ENCODE measurements around the gene DNAH1. TPM values are rescaled to one million over a fixed set of nuclear protein-coding genes. Genes with fewer than 3 reads are reported as not detected.

DNAH1 gene
- total RNA-seq, 1 experiment from 2014 or later, result 5.5 TPM

GRCh38 chr3:52372822-52373504 is 56.8 kb downstream of the DNAH1 start:
- no peak for ATAC-seq
- CTCF ChIA-PET, result no interaction called here
- intact Hi-C loops (cut with micrococcal nuclease), result no loop called here
- Histone ChIP-seq H3K4me1 (ENCODE audit: control insufficient read depth in 1 of 2, insufficient read depth in 2 of 2, low read length in 2 of 2) (no peaks in the 10 kb centered on the region), H3K4me2 (ENCODE audit: low read length) (no peak overlapping the region), H3K27me3 (ENCODE audit: insufficient read depth, low read length) (no peaks in the 10 kb centered on the region), H3K36me3 (ENCODE audit: control insufficient read depth in 1 of 2, insufficient read depth in 2 of 2, low read length in 2 of 2) (no peaks in the 10 kb centered on the region), H3K4me3 (replicated peaks in 1 of 2; ENCODE audit: low read depth in 1 of 2, low read length in 2 of 2) (no peak overlapping the region), H3K9me2 (ENCODE audit: insufficient read depth) (no peaks in the 10 kb centered on the region), H3K9me3 (ENCODE audit: control insufficient read depth in 1 of 2, insufficient read depth in 1 of 2, low read depth in 1 of 2, low read length in 2 of 2) (no peaks in the 10 kb centered on the region), H3K9ac (ENCODE audit: low read length) (no peak overlapping the region), H3K27ac (ENCODE audit: low read depth, low read length) (no peak overlapping the region), H4K20me1 (ENCODE audit: insufficient read depth) (no peaks in the 10 kb centered on the region), H2AFZ (ENCODE audit: low read depth, low read length, poor library complexity, severe bottlenecking) (no peak overlapping the region), H3K79me2 (ENCODE audit: insufficient read depth, low read length) (no peaks in the 10 kb centered on the region)
- DNase-seq (ENCODE audit: low read depth, low spot score), result no peak
- no TSS peak for BruUV-seq (replicated peaks)
- RAD21 ChIA-PET (ENCODE audit: low non-redundant PET in 1 of 2, low total read pairs in 2 of 2, uncharacterized antibody in 2 of 2, unreplicated experiment in 2 of 2), result no interaction called here
- POLR2A ChIA-PET, result no interaction called here
- TF ChIP-seq ZFX (IDR thresholded peaks at IDR 0.05), result no peak
- no peak for TF ChIP-seq YY1 (IDR thresholded peaks at IDR 0.05; ENCODE audit: extremely low read depth, insufficient replicate concordance, low read depth, low read length)
- TF ChIP-seq ZNF274 (IDR thresholded peaks at IDR 0.05; ENCODE audit: low read depth, low read length), result no peak
- TF ChIP-seq TCF7L2 (IDR thresholded peaks at IDR 0.05; ENCODE audit: borderline replicate concordance, extremely low read depth, insufficient read depth, insufficient read length), result no peak
- no peak for TF ChIP-seq FOSL1 (IDR thresholded peaks at IDR 0.05; ENCODE audit: low read depth)
- TF ChIP-seq CBX3 (IDR thresholded peaks at IDR 0.05; ENCODE audit: low read depth), result no peak
- no peak for TF ChIP-seq ELF1 (IDR thresholded peaks at IDR 0.05; ENCODE audit: borderline replicate concordance, low read depth)

GRCh38 chr3:52373676-52374075 is 57.6 kb downstream of the DNAH1 start:
- H3K9ac ChIP-seq (ENCODE audit: low read length), result no peak overlapping the region
- TF ChIP-seq FOSL1 (IDR thresholded peaks at IDR 0.05; ENCODE audit: low read depth), result no peak
- TF ChIP-seq EZH2phosphoT487 (IDR thresholded peaks at IDR 0.05; ENCODE audit: borderline replicate concordance), result no peak
- no peak for TF ChIP-seq CTCF (IDR thresholded peaks at IDR 0.05 in 2 of 3, conservative IDR thresholded peaks at IDR 0.05 in 1 of 3; ENCODE audit: borderline replicate concordance in 1 of 3, insufficient read depth in 1 of 3, low read depth in 2 of 3, low read length in 2 of 3)
- no peak for TF ChIP-seq ELF1 (IDR thresholded peaks at IDR 0.05; ENCODE audit: borderline replicate concordance, low read depth)
- TF ChIP-seq ZNF274 (IDR thresholded peaks at IDR 0.05; ENCODE audit: low read depth, low read length), result no peak
- TF ChIP-seq SRF (IDR thresholded peaks at IDR 0.05; ENCODE audit: low read depth), result no peak
- TF ChIP-seq EGR1 (IDR thresholded peaks at IDR 0.05; ENCODE audit: low read depth), result no peak
- no peak for TF ChIP-seq TCF7L2 (IDR thresholded peaks at IDR 0.05; ENCODE audit: borderline replicate concordance, extremely low read depth, insufficient read depth, insufficient read length)
- TF ChIP-seq EZH2 (IDR thresholded peaks at IDR 0.05), result no peak
- TF ChIP-seq, protein P1, sequence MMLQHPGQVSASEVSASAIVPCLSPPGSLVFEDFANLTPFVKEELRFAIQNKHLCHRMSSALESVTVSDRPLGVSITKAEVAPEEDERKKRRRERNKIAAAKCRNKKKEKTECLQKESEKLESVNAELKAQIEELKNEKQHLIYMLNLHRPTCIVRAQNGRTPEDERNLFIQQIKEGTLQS (IDR thresholded peaks at IDR 0.05), result no peak
- TF ChIP-seq, protein P2, sequence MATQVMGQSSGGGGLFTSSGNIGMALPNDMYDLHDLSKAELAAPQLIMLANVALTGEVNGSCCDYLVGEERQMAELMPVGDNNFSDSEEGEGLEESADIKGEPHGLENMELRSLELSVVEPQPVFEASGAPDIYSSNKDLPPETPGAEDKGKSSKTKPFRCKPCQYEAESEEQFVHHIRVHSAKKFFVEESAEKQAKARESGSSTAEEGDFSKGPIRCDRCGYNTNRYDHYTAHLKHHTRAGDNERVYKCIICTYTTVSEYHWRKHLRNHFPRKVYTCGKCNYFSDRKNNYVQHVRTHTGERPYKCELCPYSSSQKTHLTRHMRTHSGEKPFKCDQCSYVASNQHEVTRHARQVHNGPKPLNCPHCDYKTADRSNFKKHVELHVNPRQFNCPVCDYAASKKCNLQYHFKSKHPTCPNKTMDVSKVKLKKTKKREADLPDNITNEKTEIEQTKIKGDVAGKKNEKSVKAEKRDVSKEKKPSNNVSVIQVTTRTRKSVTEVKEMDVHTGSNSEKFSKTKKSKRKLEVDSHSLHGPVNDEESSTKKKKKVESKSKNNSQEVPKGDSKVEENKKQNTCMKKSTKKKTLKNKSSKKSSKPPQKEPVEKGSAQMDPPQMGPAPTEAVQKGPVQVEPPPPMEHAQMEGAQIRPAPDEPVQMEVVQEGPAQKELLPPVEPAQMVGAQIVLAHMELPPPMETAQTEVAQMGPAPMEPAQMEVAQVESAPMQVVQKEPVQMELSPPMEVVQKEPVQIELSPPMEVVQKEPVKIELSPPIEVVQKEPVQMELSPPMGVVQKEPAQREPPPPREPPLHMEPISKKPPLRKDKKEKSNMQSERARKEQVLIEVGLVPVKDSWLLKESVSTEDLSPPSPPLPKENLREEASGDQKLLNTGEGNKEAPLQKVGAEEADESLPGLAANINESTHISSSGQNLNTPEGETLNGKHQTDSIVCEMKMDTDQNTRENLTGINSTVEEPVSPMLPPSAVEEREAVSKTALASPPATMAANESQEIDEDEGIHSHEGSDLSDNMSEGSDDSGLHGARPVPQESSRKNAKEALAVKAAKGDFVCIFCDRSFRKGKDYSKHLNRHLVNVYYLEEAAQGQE (IDR thresholded peaks at IDR 0.05; ENCODE audit: low read depth), result no peak
- TF ChIP-seq ZFX (IDR thresholded peaks at IDR 0.05), result no peak

More at GRCh38 chr3:52373676-52374075, 57.6 kb downstream of the DNAH1 start:
- no peak overlapping the region for H3K4me3 ChIP-seq (replicated peaks in 1 of 2; ENCODE audit: low read depth in 1 of 2, low read length in 2 of 2)
- POLR2A ChIA-PET, result no interaction called here
- no peaks in the 10 kb centered on the region for H3K9me2 ChIP-seq (ENCODE audit: insufficient read depth)
- ATAC-seq (no peak), DNase-seq (ENCODE audit: low read depth, low spot score) (no peak)
- intact Hi-C loops (cut with micrococcal nuclease), result no loop called here
- no peaks in the 10 kb centered on the region for H3K27me3 ChIP-seq (ENCODE audit: insufficient read depth, low read length)
- CTCF ChIA-PET, result interaction anchor here (1.6 kb wide), 1 partner anchor 11 kb away, joined by 5 read pairs; no protein-coding TSS in a partner anchor
- H3K4me1 ChIP-seq (ENCODE audit: control insufficient read depth in 1 of 2, insufficient read depth in 2 of 2, low read length in 2 of 2), result no peaks in the 10 kb centered on the region
- no peaks in the 10 kb centered on the region for H3K36me3 ChIP-seq (ENCODE audit: control insufficient read depth in 1 of 2, insufficient read depth in 2 of 2, low read length in 2 of 2)
- no TSS peak for BruUV-seq (replicated peaks)
- RAD21 ChIA-PET (ENCODE audit: low non-redundant PET in 1 of 2, low total read pairs in 2 of 2, uncharacterized antibody in 2 of 2, unreplicated experiment in 2 of 2), result no interaction called here
- no peaks in the 10 kb centered on the region for H4K20me1 ChIP-seq (ENCODE audit: insufficient read depth)
- H3K79me2 ChIP-seq (ENCODE audit: insufficient read depth, low read length), result no peaks in the 10 kb centered on the region
- no peak overlapping the region for H3K4me2 ChIP-seq (ENCODE audit: low read length)
- no peak overlapping the region for H2AFZ ChIP-seq (ENCODE audit: low read depth, low read length, poor library complexity, severe bottlenecking)
- no peaks in the 10 kb centered on the region for H3K9me3 ChIP-seq (ENCODE audit: control insufficient read depth in 1 of 2, insufficient read depth in 1 of 2, low read depth in 1 of 2, low read length in 2 of 2)
- H3K27ac ChIP-seq (ENCODE audit: low read depth, low read length), result no peak overlapping the region
